NCI-H748 treated with DMSO at 0.1 percent for 48 hours (cell line): ENCODE results near the gene AGO4.
"Not testable (repeated sequence)": the region's sequence is repeated elsewhere in the genome, so short reads cannot be mapped to it uniquely, and the experiment has no call there.

Experiments
- DNase-seq: peaks from one replicate; lab custom pipeline; 2025; lab: John Stamatoyannopoulos, UW

The AGO4 gene

GRCh38 chr1:35807614-35808449 lies at the start of gene AGO4:
Gene AGO4 (plus strand): TSS chr1:35808016. CDS start chr1:35808417, 401 bp downstream.
- no peak for DNase-seq

- DNase-seq, result no peak
These were observed 45.7 kb upstream of the AGO4 start for GRCh38 chr1:35762141-35762540.

GRCh38 chr1:35763201-35763600 lies 44.6 kb upstream of the AGO4 start:
- no peak for DNase-seq

DNA sequence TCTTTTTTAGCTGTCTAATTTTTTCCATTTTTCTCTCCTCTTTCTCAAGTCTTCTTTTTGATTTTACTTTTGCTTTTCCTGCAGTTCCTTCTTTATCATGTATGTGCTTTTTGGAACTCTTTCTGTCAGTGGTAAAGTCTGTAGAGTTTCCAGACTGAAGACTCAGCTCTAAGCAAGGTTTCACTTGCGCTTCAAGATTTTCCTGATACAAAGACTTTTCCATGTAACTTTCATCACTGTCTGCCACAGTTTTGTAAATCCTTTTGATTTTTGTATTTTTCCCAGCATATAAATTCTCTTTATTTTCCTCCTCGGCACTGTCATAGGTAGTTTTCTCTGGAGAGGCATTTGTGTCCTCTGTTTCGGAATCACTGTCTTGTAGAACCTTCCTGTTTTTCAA lies 43.5 kb upstream of the AGO4 start:
- no peak for DNase-seq

- DNase-seq, result no peak
These were observed 39.2 kb upstream of the AGO4 start for GRCh38 chr1:35768350-35769187.

GRCh38 chr1:35769188-35769758 lies 38.5 kb upstream of the AGO4 start:
- DNase-seq, result peak; percentile 54

DNA sequence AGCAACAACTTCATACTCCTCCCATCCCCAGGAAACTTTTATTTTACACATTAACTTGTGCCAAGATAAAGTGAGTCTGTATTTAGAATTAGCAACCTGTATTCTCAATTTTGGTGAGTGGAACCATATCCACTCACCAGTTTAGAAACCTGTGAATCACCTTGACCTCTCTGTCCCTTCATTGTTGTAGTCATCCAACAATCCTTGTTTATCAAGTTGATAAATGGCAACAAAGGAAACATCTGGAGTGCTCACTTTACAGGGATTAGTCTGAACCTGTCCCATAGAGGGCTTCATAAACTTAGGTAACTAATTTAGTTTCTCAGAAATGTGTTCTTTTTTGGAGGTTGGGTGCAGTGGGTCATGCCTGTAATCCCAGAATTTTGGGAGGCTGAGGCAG lies 34.1 kb upstream of the AGO4 start:
- no peak for DNase-seq

DNA sequence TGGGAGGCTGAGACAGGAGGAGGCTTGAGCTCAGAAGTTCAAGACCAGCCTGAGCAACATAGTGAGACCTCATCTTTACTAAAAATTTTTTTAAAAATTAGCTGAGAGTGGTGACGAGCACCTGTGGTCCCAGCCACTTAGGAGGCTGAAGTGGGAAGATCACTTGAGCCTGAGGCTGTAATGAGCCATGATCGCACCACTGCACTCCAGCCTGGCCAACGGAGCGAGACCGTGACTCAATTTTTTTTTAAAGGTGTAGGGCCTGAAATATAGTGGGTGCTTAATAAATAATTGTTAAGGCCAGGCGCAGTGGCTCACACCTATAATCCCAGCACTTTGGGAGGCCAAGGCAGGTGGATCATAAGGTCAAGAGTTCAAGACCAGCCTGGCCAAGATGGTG lies 31.6 kb upstream of the AGO4 start:
- not testable (repeated sequence) for DNase-seq

GRCh38 chr1:35777109-35777508 lies 30.7 kb upstream of the AGO4 start:
- no peak for DNase-seq

DNA sequence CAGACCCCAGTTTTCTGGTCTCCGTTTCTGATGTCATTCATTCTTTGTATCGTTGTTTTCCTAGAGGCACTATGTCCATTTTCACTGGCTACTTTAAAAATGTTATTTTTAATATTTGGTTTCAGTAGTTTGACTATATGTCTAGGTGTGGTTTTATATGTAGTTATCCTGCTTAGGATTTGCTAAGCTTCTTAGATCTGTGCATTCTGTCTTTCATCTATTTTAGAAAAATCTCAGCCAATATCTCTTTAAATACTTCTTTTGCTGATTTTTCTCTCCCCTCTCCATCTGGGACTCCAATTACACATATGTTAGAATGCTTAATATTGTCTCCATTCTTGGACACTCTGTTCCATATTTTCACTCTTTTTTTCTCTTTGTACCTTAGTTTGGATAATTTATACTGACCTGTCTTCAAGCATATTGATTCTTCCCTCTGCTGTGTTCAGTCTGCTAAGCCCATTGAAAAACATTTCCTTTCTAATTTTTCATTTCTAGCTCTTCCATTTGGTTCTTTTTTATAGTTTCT lies 24.7 kb upstream of the AGO4 start:
- DNase-seq, result no peak

DNA sequence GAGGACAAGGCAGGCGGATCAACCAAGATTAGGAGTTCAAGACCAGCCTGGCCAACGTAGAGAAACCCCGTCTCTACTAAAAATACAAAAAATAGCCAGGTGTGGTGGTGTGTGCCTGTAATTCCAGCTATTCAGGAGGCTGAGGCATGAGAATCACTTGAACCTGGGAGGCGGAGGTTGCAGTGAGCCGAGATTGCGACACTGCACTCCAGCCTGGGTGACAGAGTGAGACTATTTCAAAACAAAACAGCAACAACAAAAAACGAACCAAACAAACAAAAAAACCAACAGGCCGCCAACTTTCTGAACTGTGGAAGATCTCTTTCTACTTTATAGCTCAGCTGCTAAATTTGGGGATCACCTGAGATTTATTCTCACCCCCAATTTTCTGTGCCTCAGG lies 23.5 kb upstream of the AGO4 start:
- DNase-seq, result not testable (repeated sequence)

- no peak for DNase-seq
These were observed 19.7 kb upstream of the AGO4 start for GRCh38 chr1:35788139-35788538.

DNA sequence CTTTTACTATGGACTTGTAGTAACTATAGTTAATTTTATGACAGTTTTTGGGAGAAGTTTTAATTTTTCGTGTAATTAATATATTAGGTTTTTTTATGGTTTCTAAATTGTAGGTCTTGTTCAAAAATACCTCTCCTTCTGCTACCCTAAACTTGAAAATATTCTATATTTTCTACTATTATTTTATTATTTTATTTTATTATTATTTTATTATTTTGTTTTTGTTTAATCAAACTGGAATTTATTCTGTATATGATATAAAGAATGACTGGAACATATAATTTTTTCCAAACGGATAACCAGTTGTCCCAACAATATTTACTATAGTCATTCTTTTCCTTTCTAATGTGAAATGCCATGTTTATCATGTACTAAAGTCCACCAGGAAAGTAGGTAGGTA lies 17.1 kb upstream of the AGO4 start:
- DNase-seq, result no peak

- DNase-seq, result no peak
These were observed 12.5 kb upstream of the AGO4 start for GRCh38 chr1:35795295-35795694.

DNA sequence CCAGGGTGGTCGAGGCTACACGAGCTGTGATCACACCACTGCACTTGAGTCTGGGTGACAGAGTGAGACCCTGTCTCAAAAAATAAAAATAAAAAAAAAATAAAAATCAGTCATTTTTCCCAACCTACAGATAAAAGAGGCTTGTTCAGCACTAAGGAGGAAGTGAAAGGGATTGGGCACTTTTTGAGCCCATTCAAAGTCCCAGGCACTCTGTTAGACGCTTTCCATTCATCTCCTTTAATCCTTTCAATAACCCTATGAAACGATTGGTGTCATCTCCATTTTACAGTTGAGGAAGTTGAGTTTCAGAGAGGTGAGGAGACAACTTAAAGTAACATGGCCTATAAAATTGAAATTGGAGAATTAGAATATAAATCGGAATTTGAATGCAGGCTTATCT lies 10.4 kb upstream of the AGO4 start:
- DNase-seq, result no peak

DNA sequence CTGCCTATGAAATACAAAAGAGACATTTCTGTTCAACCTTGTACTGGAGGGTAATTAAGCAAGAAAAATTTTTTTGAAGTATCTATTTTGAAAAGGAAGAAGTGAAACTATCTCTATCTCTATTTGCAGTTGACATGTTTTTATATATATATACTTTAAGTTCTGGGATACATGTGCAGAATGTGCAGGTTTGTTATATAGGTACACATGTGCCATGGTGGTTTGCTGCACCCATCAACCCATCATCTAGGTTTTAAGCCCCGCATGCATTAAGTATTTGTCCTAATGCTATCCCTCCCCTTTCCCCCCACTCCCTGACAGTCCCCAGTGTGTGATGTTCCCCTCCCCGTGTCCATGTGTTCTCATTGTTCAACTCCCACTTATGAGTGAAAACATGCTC lies 9.8 kb upstream of the AGO4 start:
- DNase-seq, result not testable (repeated sequence)

- not testable (repeated sequence) for DNase-seq
These were observed 7.5 kb upstream of the AGO4 start for GRCh38 chr1:35800167-35800887.

DNA sequence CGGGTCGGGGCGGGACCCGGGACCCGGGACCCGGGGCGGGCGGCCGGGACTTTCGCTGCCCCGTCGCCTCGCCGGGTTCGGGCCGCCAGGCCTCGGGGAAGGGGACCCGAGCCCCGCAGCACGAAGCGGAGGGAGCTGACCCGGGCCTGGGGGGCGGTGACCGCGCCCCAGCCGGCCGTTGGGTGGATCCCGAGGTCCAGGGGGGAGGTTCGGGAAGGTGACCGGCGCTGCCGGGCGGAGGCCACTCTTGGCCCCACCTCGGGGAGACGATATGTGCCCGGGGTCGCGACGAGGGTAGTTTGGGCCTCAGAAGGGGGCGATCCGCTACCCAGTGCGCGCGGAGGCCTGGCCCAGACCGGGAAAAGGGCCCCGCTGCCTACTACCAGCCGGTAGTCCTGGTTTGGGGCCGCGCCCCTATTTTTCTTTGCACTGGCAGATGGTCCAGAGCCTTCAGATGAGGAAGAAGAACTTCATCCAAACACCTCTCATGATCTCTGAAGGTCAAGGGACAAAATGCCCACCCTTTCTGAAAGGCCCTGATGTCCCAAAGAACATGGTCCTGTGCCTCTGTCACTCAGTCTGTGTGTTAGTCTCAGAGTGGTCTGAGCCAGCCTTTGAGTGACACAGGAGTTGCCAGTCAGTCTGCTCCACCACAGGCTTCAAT lies 766 bp downstream of the AGO4 start:
- no peak for DNase-seq

DNA sequence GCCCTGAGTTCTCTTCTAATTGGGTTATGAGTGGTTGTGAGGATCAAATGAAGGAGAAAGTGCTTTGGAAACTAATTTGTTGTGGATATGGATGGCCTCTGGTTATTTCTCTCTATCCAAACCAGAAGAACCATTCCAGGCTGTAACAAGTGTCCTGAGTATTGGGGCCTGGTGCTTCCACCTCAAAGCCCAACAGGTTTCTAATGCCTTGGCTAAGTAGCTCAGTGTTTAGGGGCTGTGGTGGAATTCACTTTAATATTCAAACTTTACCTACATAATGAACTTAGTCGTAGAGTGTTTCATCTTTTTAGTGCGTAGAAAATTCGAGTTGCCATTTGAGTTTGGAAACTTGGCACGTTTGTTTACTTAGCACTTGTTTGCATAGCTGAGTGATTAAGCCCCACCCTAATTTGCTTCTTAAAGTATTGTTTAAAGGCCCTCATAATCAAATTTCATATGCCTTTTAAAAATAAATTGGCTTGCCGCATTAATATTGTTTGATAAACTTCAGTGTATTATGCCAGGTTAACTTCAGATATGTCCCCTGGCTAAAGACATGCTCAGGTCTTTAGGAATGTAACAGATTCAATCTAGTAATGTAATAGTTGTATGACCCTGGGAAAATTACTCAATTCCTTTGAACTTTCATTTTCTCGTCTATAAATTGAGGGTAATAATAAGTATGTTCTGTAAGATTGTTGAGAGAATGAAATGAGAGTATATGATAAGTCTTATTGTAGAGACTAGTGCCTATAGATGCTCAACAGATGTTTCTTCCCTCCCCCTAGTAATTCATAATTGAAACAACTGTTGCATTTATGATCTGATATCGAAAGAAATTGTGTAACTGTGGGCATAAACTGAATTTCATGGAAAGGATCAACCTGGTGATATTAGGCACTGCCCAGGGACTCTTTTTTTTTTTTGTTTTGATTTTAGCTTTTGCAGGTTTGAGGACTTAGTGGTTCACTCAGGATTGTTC lies 1.6 kb downstream of the AGO4 start:
- DNase-seq, result no peak
